IMR-90 (cell line): Measurements from ENCODE around the gene TLNRD1.

Experiments used
- BHLHE40 ChIP-seq: fragments of 150-350 bp; IDR thresholded peaks from 2 replicates; pipeline ENCODE4 v1.6.1; 2016; ENCODE audit warnings: mild to moderate bottlenecking, low read depth, low read length
- CEBPB ChIP-seq: IDR thresholded peaks from 2 replicates; pipeline ENCODE4 v1.6.1; 2012; ENCODE audit warnings: low read depth, low read length, improper control_type of control experiment
- CTCF ChIP-seq: conservative IDR thresholded peaks from 2 replicates; pipeline ENCODE4 v1.5.1; 2012; ENCODE audit warnings: mild to moderate bottlenecking, low read depth, low read length, improper control_type of control experiment
- ELK1 ChIP-seq: fragments of 150-350 bp; IDR thresholded peaks from 2 replicates; pipeline ENCODE4 v1.6.1; 2016; ENCODE audit warnings: low read depth, mild to moderate bottlenecking, low read length, moderate library complexity, borderline replicate concordance
- FOS ChIP-seq: fragments of 150-350 bp; IDR thresholded peaks from 2 replicates; pipeline ENCODE4 v1.6.1; 2016; ENCODE audit warnings: low read depth, low read length
- MAFK ChIP-seq: IDR thresholded peaks from 2 replicates; pipeline ENCODE4 v1.6.1; 2012; ENCODE audit warnings: low read depth, low read length, improper control_type of control experiment
- MAZ ChIP-seq: IDR thresholded peaks from 2 replicates; pipeline ENCODE4 v1.6.1; 2012; ENCODE audit warnings: low read depth, mild to moderate bottlenecking, low read length, improper control_type of control experiment, moderate library complexity, borderline replicate concordance
- NFE2L2 ChIP-seq: fragments of 150-350 bp; IDR thresholded peaks from 2 replicates; pipeline ENCODE4 v1.6.1; 2016; ENCODE audit warnings: low read depth, mild to moderate bottlenecking, low read length
- POLR2A ChIP-seq: IDR thresholded peaks from 2 replicates; pipeline ENCODE4 v1.6.1; 2012; ENCODE audit warnings: mild to moderate bottlenecking, low read depth, low read length
- RAD21 ChIP-seq: IDR thresholded peaks from 2 replicates; pipeline ENCODE4 v1.6.1; 2012; ENCODE audit warnings: low read length, improper control_type of control experiment
- RCOR1 ChIP-seq: IDR thresholded peaks from 2 replicates; pipeline ENCODE4 v1.6.1; 2012; ENCODE audit warnings: mild to moderate bottlenecking, low read length, improper control_type of control experiment; ENCODE audit not compliant: insufficient replicate concordance
- RFX5 ChIP-seq: IDR thresholded peaks from 2 replicates; pipeline ENCODE4 v1.8.0; 2012; ENCODE audit warnings: low read depth, mild to moderate bottlenecking, low read length, moderate library complexity
- SMC3 ChIP-seq: fragments of 150-350 bp; IDR thresholded peaks from 2 replicates; pipeline ENCODE4 v1.6.1; 2016; ENCODE audit warnings: low read depth, mild to moderate bottlenecking, antibody characterized with exemption, low read length, moderate library complexity
- TF ChIP-seq, protein P1 (sequence below): fragments of 150-350 bp; IDR thresholded peaks from 2 replicates; pipeline ENCODE4 v1.6.1; 2017; ENCODE audit warnings: mild to moderate bottlenecking, antibody characterized with exemption, low read length, low read depth

DNA sequence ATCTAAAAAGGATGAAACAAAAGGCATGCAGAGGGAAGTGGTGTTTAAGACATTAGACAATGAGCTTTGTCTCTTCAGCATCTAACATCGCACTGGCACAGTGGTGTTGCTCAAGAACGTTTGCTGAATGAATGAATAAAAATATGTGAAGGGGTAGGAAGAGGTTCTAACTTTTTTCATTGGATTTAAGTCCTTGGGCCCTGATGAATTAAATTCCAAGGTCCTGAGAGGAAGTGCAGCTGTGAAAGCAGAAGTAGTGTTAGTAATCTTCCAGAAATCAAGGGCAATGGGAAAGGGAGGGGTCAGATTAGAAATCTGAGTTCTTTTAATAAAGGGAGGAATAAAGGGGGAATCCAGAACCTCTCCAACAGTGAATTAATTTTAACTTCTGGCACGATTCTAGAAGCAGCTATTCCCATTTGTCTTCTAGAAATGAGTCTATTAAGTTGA is 29.6 kb downstream of the TLNRD1 start:
- TF ChIP-seq CTCF (no peak), ELK1 (no peak), CEBPB (no peak), NFE2L2 (no peak), FOS (no peak), RFX5 (no peak), SMC3 (no peak), BHLHE40 (no peak), POLR2A (no peak), RAD21 (no peak), MAZ (no peak), RCOR1 (no peak), MAFK (no peak)
- TF ChIP-seq, protein P1, sequence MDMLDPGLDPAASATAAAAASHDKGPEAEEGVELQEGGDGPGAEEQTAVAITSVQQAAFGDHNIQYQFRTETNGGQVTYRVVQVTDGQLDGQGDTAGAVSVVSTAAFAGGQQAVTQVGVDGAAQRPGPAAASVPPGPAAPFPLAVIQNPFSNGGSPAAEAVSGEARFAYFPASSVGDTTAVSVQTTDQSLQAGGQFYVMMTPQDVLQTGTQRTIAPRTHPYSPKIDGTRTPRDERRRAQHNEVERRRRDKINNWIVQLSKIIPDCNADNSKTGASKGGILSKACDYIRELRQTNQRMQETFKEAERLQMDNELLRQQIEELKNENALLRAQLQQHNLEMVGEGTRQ = no peak
